ENCODE measurements around the gene ELOVL6.

DNA sequence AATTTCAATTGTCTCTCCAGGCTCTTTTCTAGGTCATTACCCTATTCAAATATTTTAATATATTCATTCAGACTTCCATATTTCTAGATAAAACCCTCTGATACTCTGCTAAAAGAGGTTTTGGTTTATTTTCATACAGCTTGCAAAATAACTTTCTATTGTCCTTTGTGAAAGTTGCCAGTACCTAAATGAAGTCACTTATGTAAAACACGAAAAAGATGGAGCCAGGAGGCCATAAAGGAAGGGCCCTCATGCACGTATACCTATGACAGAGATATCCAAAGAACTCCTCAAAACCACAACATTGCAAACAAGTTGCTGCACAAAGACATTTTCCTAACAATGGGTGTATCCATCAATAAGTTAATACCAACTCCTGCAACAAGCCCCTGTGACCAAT is 25.7 kb upstream of the ELOVL6 start:
- TF ChIP-seq, protein P1, sequence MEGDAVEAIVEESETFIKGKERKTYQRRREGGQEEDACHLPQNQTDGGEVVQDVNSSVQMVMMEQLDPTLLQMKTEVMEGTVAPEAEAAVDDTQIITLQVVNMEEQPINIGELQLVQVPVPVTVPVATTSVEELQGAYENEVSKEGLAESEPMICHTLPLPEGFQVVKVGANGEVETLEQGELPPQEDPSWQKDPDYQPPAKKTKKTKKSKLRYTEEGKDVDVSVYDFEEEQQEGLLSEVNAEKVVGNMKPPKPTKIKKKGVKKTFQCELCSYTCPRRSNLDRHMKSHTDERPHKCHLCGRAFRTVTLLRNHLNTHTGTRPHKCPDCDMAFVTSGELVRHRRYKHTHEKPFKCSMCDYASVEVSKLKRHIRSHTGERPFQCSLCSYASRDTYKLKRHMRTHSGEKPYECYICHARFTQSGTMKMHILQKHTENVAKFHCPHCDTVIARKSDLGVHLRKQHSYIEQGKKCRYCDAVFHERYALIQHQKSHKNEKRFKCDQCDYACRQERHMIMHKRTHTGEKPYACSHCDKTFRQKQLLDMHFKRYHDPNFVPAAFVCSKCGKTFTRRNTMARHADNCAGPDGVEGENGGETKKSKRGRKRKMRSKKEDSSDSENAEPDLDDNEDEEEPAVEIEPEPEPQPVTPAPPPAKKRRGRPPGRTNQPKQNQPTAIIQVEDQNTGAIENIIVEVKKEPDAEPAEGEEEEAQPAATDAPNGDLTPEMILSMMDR (IDR thresholded peaks at IDR 0.05) = no peak
- TF ChIP-seq EP300 (IDR thresholded peaks at IDR 0.05) = no peak
- TF ChIP-seq POLR2A (IDR thresholded peaks at IDR 0.05) = no peak

Measured in stomach (tissue), 4 donors.